GM12874 (cell line): Measurements from ENCODE around the gene JARID2.

Source experiments
- TF ChIP-seq, protein P1 (sequence below): IDR thresholded peaks from 2 replicates; pipeline ENCODE4 v1.5.1; 2011; ENCODE audit warnings: low read depth, mild to moderate bottlenecking, control low read depth, low read length, moderate library complexity; ENCODE audit not compliant: insufficient read depth

Gene JARID2

DNA sequence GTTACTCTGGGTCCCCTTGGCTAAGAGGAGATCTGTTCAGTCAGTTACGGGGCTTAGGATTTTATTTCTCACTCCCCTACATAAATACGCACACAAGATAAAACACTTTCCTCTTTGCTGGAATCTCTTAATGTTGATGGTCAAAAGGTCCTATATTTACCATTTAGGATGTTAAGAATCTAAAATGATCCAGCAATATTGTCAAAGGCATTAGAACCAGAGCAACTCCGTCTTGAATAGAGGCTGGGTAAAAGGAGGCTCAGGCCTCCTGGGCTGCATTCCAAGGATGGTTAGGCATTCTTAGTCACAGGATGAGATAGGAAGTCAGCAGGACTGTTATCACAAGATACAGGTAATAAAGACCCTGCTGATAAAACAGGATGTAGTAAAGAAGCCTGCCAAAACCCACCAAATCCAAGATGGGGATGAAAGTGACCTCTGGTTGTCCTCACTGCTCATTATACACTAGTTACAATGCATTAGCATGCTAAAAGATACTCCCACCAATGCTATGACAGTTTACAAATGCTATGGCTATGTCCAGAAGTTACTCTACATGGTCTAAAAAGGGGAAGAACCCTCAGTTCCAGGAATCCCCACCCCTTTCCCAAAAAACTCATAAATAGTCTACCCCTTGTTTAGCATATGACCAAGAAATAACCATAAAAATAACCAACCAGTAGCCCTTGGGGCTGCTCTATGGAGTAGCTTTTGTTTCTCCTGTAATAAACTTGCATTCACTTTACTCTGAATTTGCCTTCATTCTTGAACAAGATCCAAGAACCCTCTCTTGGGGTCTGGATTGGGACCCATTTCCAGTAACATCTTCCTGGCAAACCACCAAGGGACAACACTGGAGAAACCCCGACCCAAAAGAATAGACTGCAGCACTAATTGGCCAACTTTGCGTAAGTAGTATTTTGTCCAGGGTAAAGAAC lies 309.5 kb downstream of the JARID2 start:
- TF ChIP-seq, protein P1, sequence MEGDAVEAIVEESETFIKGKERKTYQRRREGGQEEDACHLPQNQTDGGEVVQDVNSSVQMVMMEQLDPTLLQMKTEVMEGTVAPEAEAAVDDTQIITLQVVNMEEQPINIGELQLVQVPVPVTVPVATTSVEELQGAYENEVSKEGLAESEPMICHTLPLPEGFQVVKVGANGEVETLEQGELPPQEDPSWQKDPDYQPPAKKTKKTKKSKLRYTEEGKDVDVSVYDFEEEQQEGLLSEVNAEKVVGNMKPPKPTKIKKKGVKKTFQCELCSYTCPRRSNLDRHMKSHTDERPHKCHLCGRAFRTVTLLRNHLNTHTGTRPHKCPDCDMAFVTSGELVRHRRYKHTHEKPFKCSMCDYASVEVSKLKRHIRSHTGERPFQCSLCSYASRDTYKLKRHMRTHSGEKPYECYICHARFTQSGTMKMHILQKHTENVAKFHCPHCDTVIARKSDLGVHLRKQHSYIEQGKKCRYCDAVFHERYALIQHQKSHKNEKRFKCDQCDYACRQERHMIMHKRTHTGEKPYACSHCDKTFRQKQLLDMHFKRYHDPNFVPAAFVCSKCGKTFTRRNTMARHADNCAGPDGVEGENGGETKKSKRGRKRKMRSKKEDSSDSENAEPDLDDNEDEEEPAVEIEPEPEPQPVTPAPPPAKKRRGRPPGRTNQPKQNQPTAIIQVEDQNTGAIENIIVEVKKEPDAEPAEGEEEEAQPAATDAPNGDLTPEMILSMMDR, result no peak

DNA sequence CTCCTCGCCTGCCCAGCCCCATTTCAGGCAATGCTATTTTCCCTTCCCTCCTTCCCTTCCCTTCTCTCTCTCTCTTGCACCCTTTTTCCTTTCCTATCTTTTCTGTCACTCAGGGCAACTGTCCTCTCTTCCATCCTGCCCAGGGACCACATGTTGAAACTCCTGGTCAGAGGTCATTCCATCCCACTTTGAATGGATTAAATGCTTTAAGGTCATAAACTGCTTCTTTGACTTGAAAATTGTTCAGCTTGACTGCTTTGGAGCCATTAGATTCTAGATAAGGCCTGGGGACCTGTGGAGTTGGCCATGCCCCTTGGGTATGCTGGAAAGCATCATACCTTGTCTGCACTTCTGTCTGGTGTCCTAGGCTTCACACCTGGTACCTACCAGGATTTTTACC lies 310.8 kb downstream of the JARID2 start:
- TF ChIP-seq, protein P1, result no peak

DNA sequence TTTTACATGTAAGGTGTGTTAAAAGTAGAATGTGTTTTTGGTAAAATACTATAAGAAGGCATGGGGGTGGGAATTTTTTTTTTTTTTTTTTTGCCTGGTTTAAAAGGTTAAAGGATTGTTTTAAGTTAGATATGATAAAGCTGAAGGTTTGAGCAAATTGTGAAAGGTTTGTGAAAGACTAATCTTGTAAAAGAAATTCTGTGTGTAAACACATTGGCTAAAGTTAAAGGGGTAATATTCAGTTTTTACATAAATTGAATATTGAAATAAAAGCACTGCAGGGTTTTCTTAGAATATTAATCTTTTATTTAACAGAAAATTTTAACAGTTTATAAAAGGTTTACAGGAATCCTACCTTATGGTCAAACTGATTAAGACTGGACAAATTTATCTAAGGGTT lies 311.3 kb downstream of the JARID2 start:
- TF ChIP-seq, protein P1, result no peak

DNA sequence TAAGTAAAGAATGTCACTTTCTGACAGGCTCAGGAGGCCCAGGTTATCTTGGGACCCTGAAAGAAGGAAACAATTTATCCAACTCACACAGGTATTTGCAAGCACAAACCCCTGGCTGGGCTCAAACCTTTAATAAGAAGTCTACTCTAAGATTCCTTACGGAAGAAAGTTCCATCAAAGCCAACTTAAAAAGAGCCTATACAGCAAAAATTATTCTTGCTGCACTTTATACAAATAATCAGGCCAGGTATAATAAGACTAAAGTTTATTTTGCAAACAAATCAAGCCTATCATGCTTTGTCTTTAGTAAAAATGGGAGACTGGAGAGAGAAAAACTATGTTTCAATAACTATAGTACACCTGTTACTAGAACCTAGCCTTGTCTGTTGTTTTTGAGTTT lies 314.8 kb downstream of the JARID2 start:
- TF ChIP-seq, protein P1, result no peak

DNA sequence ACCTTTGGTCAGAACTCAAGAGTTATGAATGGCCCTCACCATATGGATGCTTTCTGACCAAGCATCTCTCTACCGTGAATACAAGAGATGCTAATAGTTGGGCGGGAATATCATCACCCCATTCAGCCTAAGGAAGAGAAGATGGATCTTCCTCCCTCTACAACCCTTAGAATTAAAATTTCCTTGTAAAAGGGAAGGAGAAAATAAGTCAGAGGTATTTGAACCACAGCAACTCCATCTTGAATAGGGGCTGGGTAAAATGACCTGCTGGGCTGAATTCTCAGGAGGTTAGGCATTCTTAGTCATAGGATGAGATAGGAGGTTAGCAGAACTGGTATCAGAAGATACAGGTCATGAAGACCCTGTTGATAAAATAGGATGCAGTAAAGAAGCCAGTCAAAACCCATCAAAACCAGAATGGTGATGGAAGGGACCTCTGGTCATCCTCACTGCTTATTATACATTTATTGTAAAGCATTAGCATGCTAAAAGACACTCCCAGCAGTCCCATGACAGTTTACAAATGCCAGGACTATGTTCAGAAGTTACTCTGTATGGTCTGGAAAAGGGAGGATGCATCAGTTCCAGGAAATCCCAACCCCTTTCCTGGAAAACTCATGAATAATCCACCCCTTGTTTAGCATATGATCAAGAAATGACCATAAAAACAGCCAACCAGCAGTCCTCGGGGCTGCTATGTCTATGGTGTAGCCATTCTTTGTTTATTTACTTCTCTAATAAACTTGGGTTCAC lies 315.8 kb downstream of the JARID2 start:
- TF ChIP-seq, protein P1, result no peak

DNA sequence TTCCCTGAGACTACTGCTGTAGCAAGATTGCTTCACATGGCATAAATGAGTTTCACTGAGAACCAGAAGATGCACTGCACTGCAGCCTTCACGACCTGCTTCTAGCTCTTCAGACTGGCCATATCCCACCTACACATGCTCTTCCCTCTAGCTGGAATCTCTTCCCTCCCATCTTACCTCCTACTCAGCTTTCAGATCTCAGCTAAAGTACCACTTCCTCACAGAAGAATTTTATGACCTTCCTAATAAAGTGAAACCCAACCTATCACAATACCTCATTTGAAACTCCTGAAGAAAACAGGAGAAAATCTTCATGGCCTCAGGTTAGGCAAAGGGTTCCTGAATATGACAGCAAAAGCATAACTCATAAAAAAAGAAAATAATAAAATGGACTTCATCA lies 317.1 kb downstream of the JARID2 start:
- TF ChIP-seq, protein P1, result no peak
